GM12875 (cell line): ENCODE results near the gene WNT6.

Experiments
- H3K4me3 ChIP-seq: one replicate; pipeline ENCODE4 v1.5.1; 2011; ENCODE audit warnings: low read depth, low read length, control low read depth
- CTCF ChIP-seq: IDR thresholded peaks from 2 replicates; pipeline ENCODE4 v1.5.1; 2011; ENCODE audit warnings: low read depth, mild to moderate bottlenecking, control low read depth, inconsistent platforms, low read length, moderate library complexity, borderline replicate concordance; ENCODE audit not compliant: insufficient read depth

WNT6 gene

GRCh38 chr2:218863021-218863520 lies 3.5 kb downstream of the WNT6 start:
- H3K4me3 ChIP-seq = no peak overlapping the region
- TF ChIP-seq CTCF = no peak

- H3K4me3 ChIP-seq = no peak overlapping the region
- no peak for TF ChIP-seq CTCF
Measured at GRCh38 chr2:218865396-218865795, 5.8 kb downstream of the WNT6 start.

- no peak overlapping the region for H3K4me3 ChIP-seq
- no peak for TF ChIP-seq CTCF
Measured at GRCh38 chr2:218865999-218866398, 6.4 kb downstream of the WNT6 start.

- no peak overlapping the region for H3K4me3 ChIP-seq
- no peak for TF ChIP-seq CTCF
Measured at GRCh38 chr2:218867900-218868299, 8.3 kb downstream of the WNT6 start.

- TF ChIP-seq CTCF = no peak
- H3K4me3 ChIP-seq = no peak overlapping the region
Measured at GRCh38 chr2:218869064-218869463, 9.5 kb downstream of the WNT6 start.

GRCh38 chr2:218870984-218871344 lies 11.4 kb downstream of the WNT6 start:
- no peak for TF ChIP-seq CTCF
- H3K4me3 ChIP-seq = no peak overlapping the region

- TF ChIP-seq CTCF = no peak
- H3K4me3 ChIP-seq = no peak overlapping the region
Measured at GRCh38 chr2:218871345-218872302, 12.0 kb downstream of the WNT6 start.
